Measurements from ENCODE around the gene SFXN3.

Gene SFXN3

GRCh38 chr10:101016814-101017213, 14.2 kb upstream of the SFXN3 start:
- TF ChIP-seq, protein P1, sequence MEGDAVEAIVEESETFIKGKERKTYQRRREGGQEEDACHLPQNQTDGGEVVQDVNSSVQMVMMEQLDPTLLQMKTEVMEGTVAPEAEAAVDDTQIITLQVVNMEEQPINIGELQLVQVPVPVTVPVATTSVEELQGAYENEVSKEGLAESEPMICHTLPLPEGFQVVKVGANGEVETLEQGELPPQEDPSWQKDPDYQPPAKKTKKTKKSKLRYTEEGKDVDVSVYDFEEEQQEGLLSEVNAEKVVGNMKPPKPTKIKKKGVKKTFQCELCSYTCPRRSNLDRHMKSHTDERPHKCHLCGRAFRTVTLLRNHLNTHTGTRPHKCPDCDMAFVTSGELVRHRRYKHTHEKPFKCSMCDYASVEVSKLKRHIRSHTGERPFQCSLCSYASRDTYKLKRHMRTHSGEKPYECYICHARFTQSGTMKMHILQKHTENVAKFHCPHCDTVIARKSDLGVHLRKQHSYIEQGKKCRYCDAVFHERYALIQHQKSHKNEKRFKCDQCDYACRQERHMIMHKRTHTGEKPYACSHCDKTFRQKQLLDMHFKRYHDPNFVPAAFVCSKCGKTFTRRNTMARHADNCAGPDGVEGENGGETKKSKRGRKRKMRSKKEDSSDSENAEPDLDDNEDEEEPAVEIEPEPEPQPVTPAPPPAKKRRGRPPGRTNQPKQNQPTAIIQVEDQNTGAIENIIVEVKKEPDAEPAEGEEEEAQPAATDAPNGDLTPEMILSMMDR (conservative IDR thresholded peaks at IDR 0.05; ENCODE audit: low read depth, low read length): no peak
- DNase-seq (ENCODE audit: low read depth): no peak
- H3K4me3 ChIP-seq (ENCODE audit: low read depth, low read length): no peak overlapping the region

DNA sequence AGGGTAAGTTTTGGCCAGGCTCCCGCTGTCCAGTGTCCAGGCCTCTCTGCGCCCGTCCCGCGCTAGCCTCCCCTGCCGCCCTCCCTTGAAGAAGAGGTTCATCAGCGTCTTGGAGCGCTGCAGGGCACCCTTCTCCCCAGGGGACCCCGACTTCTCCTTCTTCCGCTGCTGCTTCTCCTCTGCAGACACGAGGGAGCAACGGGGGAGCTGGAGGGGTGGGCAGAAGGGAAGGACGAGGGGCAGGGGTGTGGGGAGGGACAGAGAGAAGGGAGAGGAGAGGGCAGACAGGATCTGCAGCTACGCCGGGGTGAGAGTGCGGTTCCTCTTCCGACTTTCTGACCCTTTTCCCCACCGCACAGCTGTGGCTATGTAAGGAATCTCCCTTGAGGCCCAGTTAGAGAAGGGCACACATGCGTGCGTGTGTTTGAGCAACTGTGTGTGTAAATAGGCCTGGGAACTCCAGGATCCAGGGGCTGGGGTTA, 12.9 kb upstream of the SFXN3 start:
- no peak overlapping the region for H3K4me3 ChIP-seq (ENCODE audit: low read depth, low read length)
- TF ChIP-seq, protein P1 (conservative IDR thresholded peaks at IDR 0.05; ENCODE audit: low read depth, low read length): no peak
- peak; percentile 85 for DNase-seq (ENCODE audit: low read depth)

DNA sequence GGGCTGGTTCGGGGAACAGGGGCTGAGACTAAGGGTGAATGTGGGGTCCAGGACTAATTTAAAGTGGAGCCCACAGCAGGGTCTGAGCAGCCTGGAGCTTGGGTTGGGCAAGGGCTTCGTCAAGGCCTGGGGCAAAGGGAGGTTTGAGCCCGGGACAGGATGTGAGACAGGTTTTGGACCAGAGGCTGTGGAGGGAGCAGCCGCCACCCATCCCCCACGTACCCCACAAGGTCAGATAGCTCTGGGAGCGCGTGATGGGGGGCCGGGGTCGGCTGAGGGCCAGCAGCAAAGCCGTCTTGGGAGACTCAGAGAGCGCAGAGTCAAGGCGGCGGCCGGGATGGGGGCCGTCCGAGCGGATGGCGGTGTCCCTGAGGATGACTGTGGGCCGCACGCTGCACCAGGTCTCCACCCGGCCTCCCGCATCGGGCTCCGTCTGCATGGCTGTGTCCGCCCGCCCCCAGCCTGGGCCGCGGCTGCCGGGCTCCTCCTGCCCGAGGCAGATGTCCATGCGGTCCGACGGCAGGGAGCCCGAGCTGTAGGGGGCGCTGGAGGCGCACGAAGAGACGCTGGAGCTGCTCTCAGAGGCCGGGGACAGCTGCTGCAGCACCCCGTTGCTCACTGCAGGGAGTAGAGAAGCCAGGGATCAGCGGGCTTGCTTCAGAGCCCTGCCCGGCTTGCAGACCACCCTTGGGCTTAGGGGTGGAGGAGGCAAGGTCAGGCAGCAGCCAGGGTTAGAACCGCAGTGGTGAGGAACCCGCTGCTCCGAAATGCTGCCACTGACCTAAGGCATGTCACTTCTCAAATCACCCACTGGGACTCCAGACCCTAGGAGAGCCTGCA, 12.2 kb upstream of the SFXN3 start:
- H3K4me3 ChIP-seq (ENCODE audit: low read depth, low read length): peak overlapping the region; percentile 22
- DNase-seq (ENCODE audit: low read depth): peak; percentile 93
- TF ChIP-seq, protein P1 (conservative IDR thresholded peaks at IDR 0.05; ENCODE audit: low read depth, low read length): peak; percentile 81

DNA sequence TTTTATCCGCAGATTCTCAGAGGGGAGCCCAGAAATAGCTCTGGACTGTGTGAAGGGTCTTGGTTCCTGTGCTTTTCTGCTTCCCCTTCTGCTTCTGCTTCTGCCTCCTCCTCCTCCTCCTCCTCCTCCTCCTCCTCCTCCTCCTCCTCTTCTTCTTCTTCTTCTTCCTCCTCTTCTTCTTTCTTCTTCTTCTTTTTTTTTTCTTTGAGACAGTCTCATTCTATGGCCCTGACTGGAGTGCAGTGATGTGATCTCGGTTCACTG, 11.7 kb upstream of the SFXN3 start:
- DNase-seq (ENCODE audit: low read depth): no peak
- TF ChIP-seq, protein P1 (conservative IDR thresholded peaks at IDR 0.05; ENCODE audit: low read depth, low read length): no peak

GRCh38 chr10:101020427-101021075, 10.5 kb upstream of the SFXN3 start:
- no peak overlapping the region for H3K4me3 ChIP-seq (ENCODE audit: low read depth, low read length)
- no peak for DNase-seq (ENCODE audit: low read depth)
- TF ChIP-seq, protein P1 (conservative IDR thresholded peaks at IDR 0.05; ENCODE audit: low read depth, low read length): no peak

More for the DNA sequence above, 11.7 kb upstream of the SFXN3 start:
- H3K4me3 ChIP-seq (ENCODE audit: low read depth, low read length): no peak overlapping the region

DNA sequence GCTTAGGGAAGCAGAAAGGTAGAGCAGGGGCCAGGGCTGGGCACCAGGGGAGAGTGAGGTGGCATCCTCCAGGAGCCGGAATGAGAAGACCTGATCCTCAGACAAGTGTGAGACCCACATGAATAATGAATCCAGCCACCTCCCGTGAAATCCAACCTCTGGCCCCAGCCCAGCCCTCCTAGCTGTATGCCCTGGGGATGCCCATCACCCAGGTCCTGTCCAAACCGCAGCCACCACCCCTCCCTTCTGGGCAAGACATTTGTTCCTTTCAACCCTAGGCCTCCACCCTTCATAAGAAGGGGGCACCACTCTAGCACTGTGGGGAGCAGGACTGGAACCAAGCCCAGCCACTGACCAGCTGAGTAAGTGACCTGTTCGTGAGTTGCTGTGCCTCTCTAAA, 9.8 kb upstream of the SFXN3 start:
- TF ChIP-seq, protein P1 (conservative IDR thresholded peaks at IDR 0.05; ENCODE audit: low read depth, low read length): no peak
- no peak for DNase-seq (ENCODE audit: low read depth)
- no peak overlapping the region for H3K4me3 ChIP-seq (ENCODE audit: low read depth, low read length)

All from choroid plexus epithelial cell (primary cell).